ENCODE data around the gene IP6K3.

GRCh38 chr6:33731035-33731434 is 15.7 kb downstream of the IP6K3 start:
- TF ChIP-seq CTCF (IDR thresholded peaks at IDR 0.05): no peak
- no peak for TF ChIP-seq POLR2A (IDR thresholded peaks at IDR 0.05)
